ACC112 (cell line): ENCODE measurements around the gene LY6G5B.
"Not testable (repeated sequence)": the region's sequence is repeated elsewhere in the genome, so short reads cannot be mapped to it uniquely, and the experiment has no call there.

ENCODE experiments used
- H2AFZ ChIP-seq: fragments of 200-600 bp; sonication (generic); one replicate; pipeline ENCODE4 v1.6.0; 2017; ENCODE audit warnings: antibody characterized with exemption, low read length; ENCODE audit not compliant: unreplicated experiment
- H3K27ac ChIP-seq: fragments of 200-600 bp; sonication (generic); 2 replicates; pipeline ENCODE4 v1.5.1; 2014; ENCODE audit warnings: low read depth, mild to moderate bottlenecking, antibody characterized with exemption, low read length, moderate library complexity
- H3K27me3 ChIP-seq: fragments of 200-600 bp; sonication (generic); 2 replicates; pipeline ENCODE4 v1.6.1; 2014; ENCODE audit warnings: mild to moderate bottlenecking, antibody characterized with exemption, low read length, moderate library complexity, mixed read lengths; ENCODE audit not compliant: insufficient read depth
- H3K36me3 ChIP-seq: fragments of 200-600 bp; sonication (generic); 2 replicates; pipeline ENCODE4 v1.6.1; 2016; ENCODE audit warnings: mild to moderate bottlenecking, antibody characterized with exemption, low read length, moderate library complexity, mixed read lengths; ENCODE audit not compliant: insufficient read depth
- H3K4me1 ChIP-seq: fragments of 200-600 bp; sonication (generic); one replicate; pipeline ENCODE4 v1.6.1; 2016; ENCODE audit warnings: low read length, mixed read lengths; ENCODE audit not compliant: insufficient read depth, unreplicated experiment, control insufficient read depth
- H3K4me3 ChIP-seq: fragments of 200-600 bp; sonication (generic); 2 replicates; pipeline ENCODE4 v1.5.1; 2014; ENCODE audit warnings: mild to moderate bottlenecking, low read depth, low read length
- H3K79me2 ChIP-seq: fragments of 200-600 bp; sonication (generic); one replicate; pipeline ENCODE4 v1.6.0; 2016; ENCODE audit warnings: low read length; ENCODE audit not compliant: control insufficient read depth, unreplicated experiment, insufficient read depth

LY6G5B gene

GRCh38 chr6:31697555-31697954, 27.8 kb downstream of the LY6G5B start:
- Histone ChIP-seq H3K79me2 (peaks cover 19% of the 10 kb centered on the region), H3K4me3 (no peak overlapping the region), H2AFZ (no peak overlapping the region), H3K36me3 (peaks cover 6% of the 10 kb centered on the region; the same call in 1 of the 2 replicates), H3K27ac (peak overlapping the region; percentile 2; the same call in 1 of the 2 replicates), H3K27me3 (no peaks in the 10 kb centered on the region), H3K4me1 (peaks cover 17% of the 10 kb centered on the region)

DNA sequence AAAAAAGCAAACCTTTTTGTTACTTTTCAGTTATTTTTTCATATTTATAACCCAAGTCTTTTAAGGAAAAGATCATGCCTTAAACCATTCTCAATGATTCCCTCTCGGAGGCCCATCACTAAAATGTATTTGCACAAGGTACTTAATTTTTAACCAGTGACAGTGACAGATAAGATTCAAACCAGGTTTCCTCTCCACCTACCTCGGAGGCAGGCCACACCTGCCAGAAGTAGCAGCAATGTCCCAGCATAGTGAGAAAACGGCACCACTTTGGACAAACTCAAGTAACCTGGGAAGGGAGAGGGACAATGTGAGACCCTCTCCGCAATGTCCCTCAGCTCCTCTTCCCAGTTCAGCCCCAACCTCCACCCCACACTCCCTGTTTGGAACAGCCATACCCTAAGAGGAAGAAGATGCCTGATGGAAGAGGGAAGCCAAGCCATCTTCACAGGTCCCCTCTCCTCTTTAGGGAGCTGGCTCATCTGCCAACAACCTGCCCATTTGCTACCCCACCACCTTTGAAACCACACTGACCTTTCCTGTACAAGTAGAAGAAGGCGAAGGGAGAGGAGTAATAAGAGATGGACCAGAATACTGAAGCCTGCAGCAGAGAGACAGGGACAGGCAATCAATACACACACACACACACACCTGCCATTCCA, 31.1 kb downstream of the LY6G5B start:
- H3K79me2 ChIP-seq: peaks cover 23% of the 10 kb centered on the region
- 0 out of 2 replicates have a peak, but pooled peaks cover 2% of the 10 kb centered on the region for H3K36me3 ChIP-seq

GRCh38 chr6:31701666-31702404, 32.1 kb downstream of the LY6G5B start:
- H3K36me3 ChIP-seq: 0 out of 2 replicates have a peak, but pooled peaks cover 2% of the 10 kb centered on the region
- H3K27me3 ChIP-seq: no peaks in the 10 kb centered on the region
- H3K4me3 ChIP-seq: peak overlapping the region; percentile 88
- peaks cover 17% of the 10 kb centered on the region for H3K4me1 ChIP-seq
- H3K27ac ChIP-seq: peak overlapping the region; percentile 87
- peaks cover 23% of the 10 kb centered on the region for H3K79me2 ChIP-seq
- peak overlapping the region; percentile 93 for H2AFZ ChIP-seq

More for the DNA sequence above, 31.1 kb downstream of the LY6G5B start:
- H3K4me1 ChIP-seq: peaks cover 17% of the 10 kb centered on the region
- no peaks in the 10 kb centered on the region for H3K27me3 ChIP-seq
- no peak overlapping the region; the same call in 1 of the 2 replicates for H3K4me3 ChIP-seq
- no peak overlapping the region for H2AFZ ChIP-seq
- H3K27ac ChIP-seq: no peak overlapping the region

DNA sequence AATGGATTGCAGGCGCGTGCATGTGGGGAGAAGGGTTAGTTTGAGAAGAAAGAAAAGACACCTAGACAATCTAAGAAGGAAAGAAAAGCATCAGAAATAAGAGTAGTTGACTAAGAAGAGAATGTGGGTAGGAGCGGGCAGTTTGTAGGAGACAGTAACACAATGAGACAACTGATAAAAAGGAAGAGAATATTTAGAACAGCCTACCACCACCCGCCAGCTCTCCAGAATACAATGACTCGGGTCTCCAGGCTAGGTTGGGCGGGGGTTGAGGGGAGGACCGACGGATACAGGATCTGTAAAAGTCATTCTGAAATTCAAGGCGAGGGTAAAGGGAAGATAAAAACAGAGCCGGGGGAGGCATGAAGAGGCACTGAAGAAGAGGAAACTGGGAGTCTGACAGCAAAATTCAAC, 32.6 kb downstream of the LY6G5B start:
- peaks cover 23% of the 10 kb centered on the region for H3K79me2 ChIP-seq
- H3K4me3 ChIP-seq: peak overlapping the region; percentile 88
- H3K4me1 ChIP-seq: peaks cover 17% of the 10 kb centered on the region
- H3K27ac ChIP-seq: peak overlapping the region; percentile 87
- H2AFZ ChIP-seq: peak overlapping the region; percentile 93
- no peaks in the 10 kb centered on the region for H3K27me3 ChIP-seq
- H3K36me3 ChIP-seq: 0 out of 2 replicates have a peak, but pooled peaks cover 2% of the 10 kb centered on the region

DNA sequence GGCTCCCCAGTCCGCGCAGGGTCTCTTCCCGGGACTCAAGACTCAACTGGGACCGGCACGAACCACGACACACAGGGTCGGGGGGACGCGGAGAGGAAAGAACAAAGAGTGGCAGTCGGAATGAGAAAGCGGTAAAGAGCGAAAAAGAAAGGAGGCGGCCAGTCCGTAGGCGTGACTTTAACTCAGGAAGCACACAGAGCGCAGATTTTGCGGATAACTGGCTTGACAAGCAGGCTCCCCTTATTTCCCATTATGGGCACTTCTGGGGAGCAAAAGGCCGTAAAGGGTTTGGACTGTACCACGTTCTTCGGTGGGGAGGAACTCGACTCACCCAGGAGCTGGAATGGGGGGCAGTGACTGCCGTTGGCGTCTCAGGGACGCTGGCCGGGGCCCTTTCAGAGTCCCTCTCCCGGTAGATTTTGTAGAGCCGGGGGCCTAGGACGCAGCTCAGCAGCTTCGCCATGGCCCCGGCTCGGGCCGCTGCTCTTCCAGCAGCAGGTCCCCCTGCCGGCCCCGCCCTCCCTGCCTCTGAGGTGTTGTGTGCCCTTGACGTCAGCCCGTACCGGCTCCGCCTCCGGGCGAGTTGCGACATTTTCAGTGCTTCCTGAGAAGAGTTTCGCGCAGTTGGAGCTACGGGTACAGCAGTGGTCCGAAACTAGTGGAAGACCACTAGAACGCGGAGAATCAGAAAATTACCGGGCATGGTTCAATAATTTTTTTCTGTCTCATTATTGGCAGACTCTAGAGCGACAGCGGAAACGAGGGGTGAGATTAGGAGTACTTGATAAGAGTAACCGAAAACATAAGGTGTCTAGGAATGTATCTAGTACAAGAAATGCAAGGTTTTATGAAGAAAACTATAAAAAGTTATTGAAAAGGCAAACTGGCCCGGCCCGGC, 33.3 kb downstream of the LY6G5B start, which contains the start of gene ABHD16A:
TSS of gene ABHD16A (minus strand) at position 506 of the 898 bp plus-strand sequence. CDS start at position 463, 43 bp downstream.
- Histone ChIP-seq H3K27ac (peak within 1 kb of the TSS; percentile 87), H3K27me3 (no peaks in the 10 kb centered on the region), H3K36me3 (0 out of 2 replicates have a peak, but pooled peaks cover 2% of the 10 kb centered on the region), H3K4me1 (peaks cover 10% of the 10 kb centered on the region), H3K79me2 (peaks cover 23% of the 10 kb centered on the region), H2AFZ (peak within 1 kb of the TSS; percentile 93), H3K4me3 (peak within 1 kb of the TSS; percentile 88)

DNA sequence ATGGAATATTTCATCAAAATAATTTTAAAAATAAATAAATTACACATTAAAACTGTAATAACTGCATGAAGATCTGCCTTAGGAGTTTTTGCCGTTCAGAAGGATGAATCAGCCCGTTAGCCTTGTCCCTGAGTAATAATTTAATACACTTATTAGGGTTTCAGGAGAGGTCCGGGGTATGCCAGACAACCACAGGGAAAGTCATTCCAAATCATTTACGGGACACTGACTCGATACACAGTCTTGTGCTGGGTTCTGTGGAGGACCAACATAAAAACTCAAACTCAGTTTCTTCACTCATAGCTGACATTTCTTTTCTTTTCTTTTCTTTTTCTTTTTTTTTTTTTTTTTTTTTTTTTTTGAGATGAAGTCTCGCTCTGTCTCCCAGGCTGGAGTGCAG, 36.2 kb downstream of the LY6G5B start:
- no peaks in the 10 kb centered on the region for H3K36me3 ChIP-seq
- H3K27ac ChIP-seq: no peak overlapping the region
- H3K4me1 ChIP-seq: peaks cover 9% of the 10 kb centered on the region
- peaks cover 21% of the 10 kb centered on the region for H3K79me2 ChIP-seq
- H2AFZ ChIP-seq: no peak overlapping the region
- no peak overlapping the region for H3K4me3 ChIP-seq
- no peaks in the 10 kb centered on the region for H3K27me3 ChIP-seq

DNA sequence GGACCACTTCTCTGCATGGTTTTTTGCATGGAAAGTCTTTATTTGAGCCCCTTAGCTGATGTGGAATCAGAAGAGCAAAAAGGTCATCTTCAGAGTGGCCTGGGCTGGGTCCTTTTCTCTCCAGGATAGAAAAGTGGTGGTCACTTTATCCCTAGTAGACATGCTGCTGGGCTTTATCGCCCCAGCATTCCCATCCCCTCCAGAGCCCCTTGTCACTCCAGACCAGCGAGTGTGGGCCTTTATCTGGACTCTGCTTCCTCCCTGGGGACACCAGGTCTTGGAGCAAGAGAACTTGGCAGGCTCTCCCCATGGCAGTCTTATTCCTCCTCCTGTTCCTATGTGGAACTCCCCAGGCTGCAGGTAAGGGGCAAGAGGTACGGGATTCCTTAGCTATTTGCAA, 36.8 kb downstream of the LY6G5B start, which contains the start of gene LY6G6F:
TSS of gene LY6G6F (plus strand) at position 268 of the 400 bp plus-strand sequence. CDS start at position 309, 41 bp downstream.
- Histone ChIP-seq H3K79me2 (peaks cover 14% of the 10 kb centered on the region), H3K27me3 (no peaks in the 10 kb centered on the region), H2AFZ (no peak within 1 kb of the TSS), H3K27ac (no peak within 1 kb of the TSS), H3K4me1 (peaks cover 2% of the 10 kb centered on the region), H3K36me3 (no peaks in the 10 kb centered on the region), H3K4me3 (no peak within 1 kb of the TSS)

DNA sequence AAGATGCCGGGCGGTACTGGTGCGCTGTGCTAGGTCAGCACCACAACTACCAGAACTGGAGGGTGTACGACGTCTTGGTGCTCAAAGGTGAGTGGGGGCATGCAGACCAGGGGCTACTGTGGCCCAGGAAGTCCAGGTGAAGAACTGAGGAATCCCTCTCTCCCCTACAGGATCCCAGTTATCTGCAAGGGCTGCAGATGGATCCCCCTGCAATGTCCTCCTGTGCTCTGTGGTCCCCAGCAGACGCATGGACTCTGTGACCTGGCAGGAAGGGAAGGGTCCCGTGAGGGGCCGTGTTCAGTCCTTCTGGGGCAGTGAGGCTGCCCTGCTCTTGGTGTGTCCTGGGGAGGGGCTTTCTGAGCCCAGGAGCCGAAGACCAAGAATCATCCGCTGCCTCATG, 37.9 kb downstream of the LY6G5B start:
- H3K27me3 ChIP-seq: no peaks in the 10 kb centered on the region
- H3K36me3 ChIP-seq: no peaks in the 10 kb centered on the region
- no peak overlapping the region for H3K27ac ChIP-seq
- no peak overlapping the region for H3K4me3 ChIP-seq
- H2AFZ ChIP-seq: no peak overlapping the region
- H3K4me1 ChIP-seq: no peaks in the 10 kb centered on the region
- peaks cover 3% of the 10 kb centered on the region for H3K79me2 ChIP-seq

- Histone ChIP-seq H3K36me3 (no peaks in the 10 kb centered on the region), H2AFZ (no peak overlapping the region), H3K27me3 (no peaks in the 10 kb centered on the region), H3K27ac (no peak overlapping the region), H3K79me2 (no peaks in the 10 kb centered on the region), H3K4me1 (no peaks in the 10 kb centered on the region), H3K4me3 (no peak overlapping the region)
Observed at GRCh38 chr6:31708224-31708623, 38.4 kb downstream of the LY6G5B start.

- H3K4me3 ChIP-seq, H2AFZ ChIP-seq, H3K27me3 ChIP-seq, H3K36me3 ChIP-seq, H3K27ac ChIP-seq, H3K4me1 ChIP-seq, H3K79me2 ChIP-seq: not testable (repeated sequence)
Observed at GRCh38 chr6:31709157-31709556, 39.4 kb downstream of the LY6G5B start.
